Endometrium (tissue), 2 donors: ENCODE data around the gene RER1.
"Not testable (repeated sequence)": the region's sequence is repeated elsewhere in the genome, so short reads cannot be mapped to it uniquely, and the experiment has no call there.

Source experiments
- FAIRE-seq: peaks from 2 replicates; lab custom pipeline; 2012; peaks lifted over from hg19 to GRCh38; lab: Jason Lieb, UNC
- donor health status: control.
- donor health status: control.

RER1 gene

DNA sequence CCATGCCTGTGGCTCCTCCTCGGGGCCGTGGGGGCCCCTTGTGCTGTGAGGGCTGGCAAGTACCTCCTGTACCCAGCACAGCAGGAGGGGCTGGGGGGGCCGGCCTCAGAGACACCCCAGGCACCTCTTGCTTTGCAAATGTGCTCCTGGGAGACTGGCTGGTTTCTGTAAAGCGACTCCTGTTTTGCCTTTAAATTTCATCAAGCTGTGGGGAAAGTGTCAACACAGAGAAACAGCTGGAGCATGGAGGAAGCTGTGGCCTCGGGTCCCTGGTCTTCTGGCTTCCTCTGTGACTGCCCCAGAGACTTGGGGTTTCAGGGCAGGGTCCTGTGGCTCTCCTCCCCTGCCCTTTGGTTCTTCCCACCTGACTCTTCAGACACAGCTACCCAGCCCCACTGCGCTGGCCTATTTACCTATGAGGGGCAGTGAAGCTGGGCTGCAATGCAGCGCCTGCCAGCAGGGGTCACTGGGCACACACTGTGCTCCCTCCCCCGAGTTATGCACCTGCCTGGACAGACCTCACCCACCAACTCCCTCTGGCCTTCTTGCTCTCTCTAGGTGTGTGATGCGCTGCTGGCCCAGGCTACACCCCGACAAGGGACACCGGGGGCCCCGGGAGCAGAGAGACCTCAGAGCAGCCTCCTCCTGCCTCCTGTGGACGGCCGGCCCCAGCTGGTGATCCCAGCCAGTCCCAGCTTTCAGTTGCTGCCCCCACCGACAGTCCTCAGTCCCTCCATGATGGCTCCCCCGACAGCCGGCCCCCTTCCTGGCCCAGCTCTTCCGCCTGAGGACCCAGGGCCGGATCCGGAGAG is 38.3 kb downstream of the RER1 start:
- no peak for FAIRE-seq

DNA sequence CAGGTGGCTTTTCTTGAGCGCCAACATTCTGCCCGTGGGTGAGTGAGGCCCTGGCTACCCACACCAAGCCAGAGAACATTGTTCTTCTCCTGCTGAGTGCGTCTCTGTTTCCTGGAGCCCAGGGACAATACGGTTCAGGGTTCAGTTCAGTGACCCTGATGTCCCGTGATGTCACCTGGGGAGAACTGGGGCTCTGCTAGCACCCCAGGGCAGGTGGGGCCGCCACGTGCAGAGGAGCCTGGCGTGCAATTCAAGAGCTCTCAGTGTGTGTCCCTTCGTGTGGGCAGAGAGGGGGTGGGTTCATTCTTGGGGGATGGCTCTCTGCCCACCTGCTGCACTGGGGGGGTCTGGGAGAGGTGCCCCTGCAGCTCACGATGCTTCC is 38.9 kb downstream of the RER1 start:
- FAIRE-seq = no peak

DNA sequence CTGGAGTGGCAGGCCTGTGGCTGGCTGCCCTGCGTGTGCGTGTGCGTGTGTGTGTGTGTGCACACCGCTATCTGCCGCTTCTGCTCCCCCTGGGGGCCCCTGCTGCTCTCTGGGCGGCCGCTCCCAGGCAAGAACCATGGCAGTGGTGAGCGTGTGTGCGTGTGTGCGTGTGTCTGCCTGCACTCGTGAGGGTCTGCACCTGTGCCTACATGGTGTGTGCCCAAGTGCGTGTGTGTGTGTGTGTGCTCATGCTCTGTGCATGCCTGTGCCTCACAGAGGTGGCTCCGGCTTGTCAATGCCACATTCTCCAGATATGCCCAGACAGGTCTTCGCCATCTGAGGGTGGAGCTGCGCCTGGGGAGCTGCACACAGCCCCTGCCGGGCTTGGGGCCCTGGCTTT is 39.5 kb downstream of the RER1 start:
- no peak for FAIRE-seq

DNA sequence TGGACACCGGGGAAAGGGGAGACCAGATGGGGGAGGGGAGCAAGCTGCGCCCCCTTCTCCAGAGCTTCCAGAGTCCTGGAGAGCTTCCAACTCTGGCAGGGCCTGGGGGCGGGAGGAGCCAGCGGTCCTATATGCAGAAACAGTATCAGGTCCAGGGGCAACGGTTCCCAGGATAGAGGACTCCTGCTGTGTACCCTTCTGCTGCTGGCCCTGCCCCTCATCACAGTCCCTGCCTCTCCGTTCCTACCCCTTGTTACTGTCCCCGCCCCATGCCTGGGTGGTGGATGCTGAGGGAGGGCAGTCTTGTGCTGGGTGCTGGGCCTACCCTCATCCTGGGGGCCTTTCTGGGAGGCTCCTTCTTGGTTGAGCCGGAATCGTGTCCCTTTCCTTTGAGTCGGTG is 39.9 kb downstream of the RER1 start:
- FAIRE-seq = no peak

DNA sequence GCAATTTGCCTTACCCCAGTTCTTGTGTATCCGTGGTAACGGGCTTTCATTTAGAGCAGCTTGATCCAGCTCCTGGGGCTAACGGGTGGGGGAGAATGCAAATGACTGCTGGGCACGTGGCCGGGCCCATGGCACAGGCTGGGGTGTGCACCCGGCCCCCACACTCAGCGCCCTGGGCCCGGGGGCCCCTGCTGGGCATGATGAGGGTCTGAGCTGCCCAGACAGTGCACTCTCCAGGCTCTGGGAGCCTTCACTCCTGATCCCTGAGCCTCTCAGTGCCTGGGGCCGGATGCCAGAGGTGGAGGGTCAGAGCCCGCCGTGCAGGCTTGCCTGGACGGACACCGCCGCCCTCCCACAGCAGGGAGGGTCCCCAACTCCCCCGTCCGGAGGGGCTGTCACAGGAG is 40.8 kb downstream of the RER1 start:
- no peak for FAIRE-seq

DNA sequence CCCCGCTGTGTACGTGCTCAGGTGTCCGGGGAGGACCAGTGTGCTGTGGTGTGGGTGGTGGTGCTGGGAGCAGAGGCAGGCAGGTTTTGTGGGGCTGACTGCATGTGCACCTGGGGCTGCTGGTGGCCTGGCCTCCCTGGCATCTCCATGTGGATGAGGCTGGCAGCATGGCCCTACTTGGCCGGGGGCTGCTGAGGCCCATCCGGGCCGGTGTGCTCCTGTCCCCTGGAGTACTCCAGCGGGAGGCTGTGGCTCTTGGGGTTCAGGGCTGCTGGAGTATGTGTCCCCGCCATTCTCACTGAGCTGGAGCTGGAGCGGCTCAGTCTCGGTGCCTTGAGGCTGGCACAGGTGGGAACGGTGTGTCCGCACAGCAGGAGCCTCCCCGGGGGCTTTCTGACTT is 41.6 kb downstream of the RER1 start:
- FAIRE-seq = no peak

DNA sequence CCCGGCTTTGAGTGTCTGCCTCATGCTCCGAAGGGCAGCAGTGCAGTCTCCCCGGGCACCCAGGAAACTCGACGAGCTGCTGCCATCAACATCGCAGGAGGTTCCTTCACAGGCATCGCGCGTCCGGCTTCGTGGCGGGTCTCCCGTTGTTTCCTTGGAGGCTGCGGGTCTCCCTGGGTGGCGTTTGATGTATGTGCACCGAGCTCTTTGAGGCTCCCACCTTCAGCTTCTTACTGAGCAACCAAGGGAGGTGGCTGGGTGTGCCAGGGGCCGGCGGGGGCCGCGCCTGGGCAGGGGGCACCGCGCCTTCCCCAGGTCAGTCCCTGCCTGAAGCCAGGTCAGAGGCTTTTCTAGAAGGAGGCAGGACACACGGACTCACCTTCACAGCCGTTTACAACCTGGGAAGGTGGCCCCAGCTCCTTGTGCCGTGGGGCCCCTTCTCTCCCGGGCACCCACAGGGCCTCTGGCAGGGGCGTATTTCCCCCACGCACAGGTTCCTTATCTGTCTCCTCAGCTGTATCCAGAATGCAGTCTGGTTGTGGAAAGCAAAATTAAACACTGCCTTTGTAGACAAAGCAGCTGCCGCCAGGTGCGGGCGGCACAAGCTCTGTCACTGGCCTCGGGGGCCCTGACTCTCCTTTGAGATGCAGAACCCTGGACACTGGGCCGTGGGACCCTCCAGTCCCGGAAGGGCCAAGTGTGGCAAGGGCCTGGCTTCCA is 42.5 kb downstream of the RER1 start:
- FAIRE-seq = no peak

DNA sequence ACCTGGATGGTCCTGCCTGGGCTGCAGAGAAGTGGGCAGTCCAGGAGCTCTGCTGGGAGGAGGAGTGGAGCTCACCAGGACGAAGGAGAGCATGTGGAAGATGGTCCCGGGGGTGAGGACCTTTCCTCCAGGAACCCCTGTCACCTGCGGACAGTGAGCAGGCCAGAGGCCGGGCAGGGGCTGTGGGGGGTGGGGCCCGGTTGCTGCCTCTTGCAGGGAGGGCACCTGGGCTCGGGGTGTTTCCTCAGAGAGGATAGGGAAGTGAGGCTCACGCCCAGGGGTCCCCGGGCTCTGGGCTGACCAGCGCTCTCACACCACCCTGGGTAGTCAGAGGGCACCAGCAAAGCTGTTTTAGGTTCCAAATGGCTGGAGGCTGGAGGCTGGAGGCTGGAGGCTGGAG is 43.5 kb downstream of the RER1 start:
- FAIRE-seq = no peak

DNA sequence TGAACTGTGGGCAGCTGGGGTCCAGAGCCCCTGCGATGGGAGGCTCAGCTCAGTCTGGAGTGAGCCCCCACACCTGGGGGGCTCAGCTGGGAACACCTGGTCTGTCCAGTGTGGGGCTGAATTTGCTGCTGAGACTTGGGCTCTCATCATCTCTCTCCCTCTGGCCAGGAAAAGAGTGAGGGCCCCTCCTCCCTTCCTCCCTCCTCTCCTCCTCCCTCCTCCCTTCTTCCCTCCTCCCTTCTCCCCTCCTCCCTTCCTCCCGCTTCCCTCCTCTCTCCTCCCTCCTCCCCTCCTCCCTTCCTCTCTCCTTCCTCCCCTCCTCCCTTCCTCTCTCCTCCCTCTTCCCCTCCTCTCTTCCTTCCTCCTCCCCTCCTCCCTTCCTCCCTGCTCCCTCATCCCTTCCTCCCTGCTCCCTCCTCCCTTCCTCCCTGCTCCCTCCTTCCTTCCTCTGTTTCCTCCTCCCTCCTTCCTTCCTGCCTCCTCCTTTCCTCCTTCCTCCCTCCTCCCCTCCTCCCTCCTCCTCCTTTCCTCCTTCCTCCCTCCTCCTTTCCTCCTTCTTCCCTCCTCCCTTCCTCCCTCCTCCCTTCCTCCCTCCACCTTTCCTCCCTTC is 44.2 kb downstream of the RER1 start:
- FAIRE-seq = no peak

DNA sequence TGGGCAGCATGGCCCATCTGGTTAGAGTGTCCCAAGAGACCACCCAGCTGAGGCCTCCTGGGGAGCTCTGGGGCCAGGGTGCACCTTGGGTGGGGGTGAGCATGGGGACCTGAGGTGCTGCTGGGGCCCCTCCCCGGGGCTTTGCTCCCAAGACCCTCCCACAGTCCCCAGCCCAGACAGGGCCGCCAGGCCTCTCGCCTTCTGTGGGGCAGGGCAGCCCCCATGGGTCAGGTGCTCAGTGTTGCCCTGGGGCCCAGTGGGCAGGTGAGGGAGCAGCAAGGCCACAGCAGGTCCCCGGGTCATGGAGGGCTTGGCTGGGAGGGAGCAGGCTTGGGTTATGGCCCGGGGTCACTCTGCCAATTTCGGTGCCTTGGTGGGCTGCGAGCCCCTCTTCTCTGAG is 45.2 kb downstream of the RER1 start:
- no peak for FAIRE-seq

DNA sequence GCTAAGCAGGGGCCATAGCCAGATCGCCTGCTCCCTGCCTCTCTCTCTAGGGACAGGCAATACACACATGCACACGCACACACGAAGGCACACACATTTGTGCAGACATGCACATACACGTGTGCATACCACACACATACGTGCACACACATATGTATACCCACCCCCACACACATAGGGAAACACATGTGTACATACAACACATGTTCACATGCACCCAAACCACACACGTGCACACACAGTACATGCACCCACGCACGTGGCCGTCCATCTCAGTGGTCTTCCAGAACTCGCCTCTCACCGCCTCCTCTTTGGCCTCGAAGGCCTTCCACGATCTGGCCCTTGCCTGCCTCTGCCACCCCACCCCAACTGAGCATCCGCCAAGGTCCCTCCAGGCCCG is 46.0 kb downstream of the RER1 start:
- FAIRE-seq = no peak

DNA sequence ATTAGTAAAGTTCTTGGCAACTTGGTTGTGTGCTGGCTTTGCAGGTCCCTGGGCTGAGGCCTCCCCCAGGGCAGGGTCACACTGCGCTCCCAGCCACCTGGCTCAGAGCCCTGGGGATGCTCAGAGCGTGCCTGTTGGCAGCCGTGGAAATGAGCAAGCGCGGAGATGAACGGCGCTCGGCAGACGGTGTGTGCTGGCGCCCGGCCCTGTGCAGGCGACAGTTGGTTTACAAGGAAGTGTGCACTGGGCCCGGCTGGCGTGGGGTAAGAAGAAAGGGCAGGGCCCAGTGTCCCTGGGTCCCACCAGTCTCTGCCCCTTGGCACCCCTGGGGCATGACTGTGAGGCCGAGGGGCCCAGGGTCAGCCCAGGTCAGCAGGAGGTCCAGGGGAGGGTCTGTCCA is 46.4 kb downstream of the RER1 start:
- no peak for FAIRE-seq

DNA sequence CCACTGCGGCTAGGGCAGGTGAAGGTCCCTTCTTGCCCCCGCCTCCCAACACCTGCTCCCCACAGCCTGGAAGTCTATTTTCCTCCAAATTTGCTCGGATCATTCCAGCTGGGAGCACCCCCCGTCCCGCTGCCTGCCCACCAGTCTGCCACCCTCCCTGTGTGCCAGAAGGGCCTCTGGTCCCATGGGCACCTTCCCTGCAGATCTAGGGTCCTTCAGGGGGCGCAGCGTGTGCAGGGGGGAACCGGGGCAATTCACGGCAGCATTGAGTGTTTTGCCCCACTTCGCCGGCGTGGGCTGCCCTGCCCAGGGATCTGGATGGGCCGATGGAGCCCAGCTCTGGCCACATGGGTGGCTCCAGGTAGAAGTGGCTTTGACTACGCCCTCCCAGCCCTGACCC is 47.0 kb downstream of the RER1 start:
- no peak for FAIRE-seq

DNA sequence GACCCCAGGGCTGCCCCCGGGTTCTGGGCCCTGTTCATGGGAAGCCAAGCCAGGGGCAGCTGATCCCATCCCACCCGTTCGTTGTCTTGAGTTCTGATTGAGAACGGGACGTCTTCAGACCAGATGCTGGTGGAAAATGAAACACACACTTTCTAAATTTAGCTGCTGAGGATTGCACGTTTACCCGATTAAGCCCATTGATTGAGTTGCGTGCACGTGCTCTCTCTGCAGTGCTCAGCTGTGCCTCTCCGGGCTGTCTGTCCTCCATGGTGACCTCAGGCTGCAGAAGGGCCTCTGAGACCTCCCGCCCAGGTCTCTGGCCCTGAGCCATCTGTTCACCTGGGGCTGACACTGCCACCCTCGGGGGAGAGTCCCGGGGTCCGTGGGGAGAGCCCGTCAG is 47.7 kb downstream of the RER1 start:
- no peak for FAIRE-seq

DNA sequence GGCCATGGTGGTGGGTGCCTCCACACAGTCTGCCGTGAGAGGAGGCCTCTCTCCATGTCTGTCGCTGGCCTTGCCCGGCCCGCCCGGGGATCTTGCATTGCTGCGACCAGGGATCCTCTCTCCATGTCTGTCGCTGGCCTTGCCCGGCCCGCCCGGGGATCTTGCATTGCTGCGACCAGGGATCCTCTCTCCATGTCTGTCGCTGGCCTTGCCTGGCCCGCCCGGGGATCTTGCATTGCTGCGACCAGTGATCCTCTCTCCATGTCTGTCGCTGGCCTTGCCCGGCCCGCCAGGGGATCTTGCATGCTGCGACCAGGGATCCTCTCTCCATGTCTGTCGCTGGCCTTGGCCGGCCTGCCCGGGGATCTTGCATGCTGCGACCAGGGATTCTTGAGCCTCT is 48.7 kb downstream of the RER1 start:
- FAIRE-seq = not testable (repeated sequence)

DNA sequence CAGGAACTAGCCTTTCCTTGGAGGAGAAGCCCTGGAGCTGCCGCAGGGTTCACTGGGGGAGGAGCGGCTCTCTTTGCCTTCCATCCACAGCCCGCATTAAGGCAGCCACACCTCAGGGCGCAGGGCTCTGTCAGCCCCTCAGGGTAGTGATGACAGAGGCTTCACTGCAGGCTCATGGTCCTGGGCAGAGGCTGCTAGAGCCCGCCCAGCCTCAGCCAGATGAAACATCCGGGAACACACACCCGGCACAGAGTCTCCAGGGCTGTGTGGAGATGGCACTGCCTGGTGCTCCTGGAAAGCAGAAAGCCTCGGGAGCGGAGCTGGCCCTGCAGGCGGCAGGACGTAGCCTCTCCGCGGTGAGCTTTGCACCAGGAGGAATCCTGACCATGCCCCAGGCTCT is 50.1 kb downstream of the RER1 start:
- no peak for FAIRE-seq

DNA sequence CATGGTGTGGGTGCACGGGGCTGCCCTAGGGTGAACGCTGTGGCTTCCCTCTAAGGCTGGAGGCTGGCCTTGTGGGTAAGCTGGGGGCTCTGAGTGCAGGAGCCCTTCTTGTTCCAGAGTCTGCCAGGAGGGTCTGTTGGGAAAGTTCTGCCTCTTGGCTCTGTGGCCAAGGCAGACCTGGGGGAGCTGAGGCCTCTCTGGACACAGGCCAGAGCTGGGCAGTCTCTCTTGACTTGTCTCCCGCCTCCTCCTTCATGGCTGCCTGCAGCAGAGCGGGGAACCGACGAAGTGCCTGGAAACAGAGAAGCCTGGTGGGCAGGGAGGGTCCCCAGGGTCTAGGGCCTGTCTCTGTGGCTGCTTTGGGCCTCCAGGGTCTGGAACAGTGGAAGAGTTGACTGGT is 51.0 kb downstream of the RER1 start:
- no peak for FAIRE-seq

DNA sequence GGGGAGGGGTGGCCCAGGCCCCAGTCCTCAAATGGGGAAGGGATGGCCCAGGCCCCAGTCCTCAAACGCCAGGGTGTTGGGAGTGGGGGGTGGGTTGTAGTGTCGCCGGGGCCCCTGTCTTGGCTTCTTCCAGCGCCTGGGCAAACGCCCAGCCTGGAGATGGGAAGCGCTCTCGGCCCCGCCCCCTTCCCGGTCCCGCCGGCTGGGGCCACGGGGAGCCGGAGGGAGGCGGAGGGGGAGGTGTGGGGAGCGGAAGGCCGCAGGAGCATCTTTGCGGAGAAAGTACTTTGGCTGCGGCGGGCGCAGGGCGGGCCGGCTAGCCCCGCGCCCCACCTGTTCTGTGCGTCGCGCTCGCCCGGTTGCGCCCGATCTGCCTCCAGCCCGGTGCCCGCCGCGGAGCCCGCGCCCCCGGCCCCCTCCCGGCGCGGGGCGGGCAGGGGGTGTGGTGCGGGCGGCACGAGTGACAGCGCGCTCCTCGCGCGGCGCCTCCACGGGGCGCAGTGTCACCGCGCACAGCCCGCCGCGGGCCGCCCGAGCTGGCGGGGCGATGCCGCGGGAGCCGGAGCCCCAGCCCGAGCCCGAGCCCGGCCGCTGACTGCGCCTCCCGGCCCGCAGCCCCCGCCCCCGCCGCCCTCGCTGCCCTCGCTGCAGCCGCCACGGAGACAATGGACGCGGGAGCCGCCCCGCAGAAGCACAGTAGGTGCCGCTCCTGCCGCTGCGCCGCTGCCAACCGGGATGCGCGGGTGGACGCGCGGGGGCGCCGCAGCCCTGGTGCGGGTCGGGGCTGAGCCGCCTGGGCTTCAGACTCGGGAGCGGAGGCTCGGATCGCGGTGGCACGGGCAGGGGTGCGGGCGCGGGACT is 51.9 kb downstream of the RER1 start:
- FAIRE-seq = no peak

DNA sequence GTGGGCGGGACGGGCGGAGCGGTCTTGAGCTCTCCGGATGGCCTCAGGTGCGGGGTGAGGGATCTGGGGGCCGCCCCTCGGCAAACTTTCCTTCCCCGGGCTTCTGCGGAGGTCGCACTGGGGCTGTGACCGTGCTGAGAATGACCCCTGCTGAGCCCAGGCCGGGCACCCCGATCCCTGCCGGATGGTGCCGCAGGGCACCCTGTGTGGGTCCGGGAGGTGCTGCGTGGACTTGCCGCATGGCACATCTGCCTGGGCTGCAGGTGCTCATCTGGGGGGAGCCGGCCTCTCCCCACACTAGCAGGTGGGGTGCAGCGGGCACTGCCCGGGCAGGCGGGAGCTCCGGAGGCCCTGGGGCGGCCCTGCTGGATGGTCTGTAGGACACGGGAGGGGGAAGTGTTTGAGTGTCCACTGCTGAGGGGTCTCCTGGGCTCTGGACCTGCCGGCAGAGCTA is 52.5 kb downstream of the RER1 start:
- no peak for FAIRE-seq

DNA sequence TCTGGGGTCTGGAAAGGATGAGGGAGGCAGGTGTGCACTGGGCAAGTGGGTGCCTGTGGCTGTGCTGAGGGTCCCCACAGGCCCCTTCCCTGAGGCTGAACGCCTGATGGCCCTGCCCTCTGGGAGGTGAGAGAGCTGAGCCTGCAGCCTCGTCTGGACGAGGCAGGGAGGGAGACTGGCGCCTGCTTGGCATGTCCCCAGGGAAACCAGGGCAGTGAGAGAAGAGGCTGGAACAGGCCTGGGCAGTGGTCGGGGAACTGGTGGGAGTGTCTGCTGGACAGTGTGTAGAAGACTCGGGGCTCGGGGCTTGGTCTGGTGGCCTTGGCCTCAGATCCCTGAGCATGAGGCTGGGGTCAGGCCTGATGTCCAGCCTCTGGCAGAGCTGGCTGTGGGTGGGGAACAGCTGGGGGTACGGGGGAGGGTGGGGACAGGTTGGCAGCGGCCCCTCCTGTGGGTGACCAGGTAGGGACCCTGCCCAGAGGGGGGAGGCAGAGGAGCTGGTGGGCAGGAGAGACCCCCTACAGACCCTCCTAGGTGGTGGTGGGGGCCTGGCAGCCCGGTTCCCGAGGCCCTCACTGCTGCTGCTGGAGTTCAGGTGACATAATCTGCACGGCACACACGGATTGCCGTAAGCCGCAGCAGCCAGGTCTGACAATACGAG is 53.7 kb downstream of the RER1 start:
- no peak for FAIRE-seq

DNA sequence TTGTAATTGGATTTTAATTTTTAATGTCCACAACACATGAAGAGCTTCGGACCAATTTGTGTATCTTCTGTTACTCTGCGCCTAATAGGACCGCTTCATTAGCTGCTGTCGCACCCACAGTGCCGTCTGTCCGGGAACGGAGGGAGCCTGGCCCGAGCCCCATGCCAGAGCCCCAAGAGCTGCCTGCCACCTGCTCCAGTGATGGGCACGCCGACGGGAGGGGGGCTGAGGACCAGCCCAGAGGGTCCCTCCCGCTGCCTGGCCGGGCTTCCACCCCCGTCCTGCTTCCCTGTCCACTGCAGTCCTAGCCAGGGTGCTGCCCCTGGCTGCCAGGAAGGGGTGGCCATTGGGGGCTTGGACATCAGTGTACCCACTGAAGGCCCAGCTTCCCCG is 54.2 kb downstream of the RER1 start:
- no peak for FAIRE-seq

DNA sequence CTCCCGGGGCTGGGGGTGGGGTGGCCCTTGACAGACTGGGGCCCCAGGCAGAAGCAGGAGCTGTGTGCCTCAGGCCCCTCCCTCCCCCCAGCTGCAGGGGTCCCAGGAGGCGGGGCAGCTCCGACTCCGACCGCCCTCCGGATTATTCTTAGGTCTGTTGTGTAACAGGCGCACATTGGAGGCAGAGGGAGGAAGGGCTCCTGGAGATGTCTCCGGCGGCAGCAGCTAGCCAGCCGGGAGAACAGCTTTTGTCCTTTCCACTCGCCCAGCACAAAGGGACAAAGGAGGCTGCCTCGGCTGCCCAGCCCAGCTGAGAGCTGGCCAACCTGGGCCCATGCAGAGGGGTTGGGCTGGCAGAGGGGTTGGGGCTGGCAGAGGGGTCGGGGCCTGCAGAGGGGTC is 54.8 kb downstream of the RER1 start:
- FAIRE-seq = no peak
